GM18951 (cell line): Measurements from ENCODE around the gene LPIN3.

Experiments
- POLR2A ChIP-seq: IDR thresholded peaks from 4 replicates; pipeline ENCODE4 v1.6.1; 2011; ENCODE audit warnings: mild to moderate bottlenecking; ENCODE audit not compliant: insufficient read length, insufficient read depth; ENCODE audit errors: extremely low read depth
- in situ Hi-C: fragments of 300-500 bp; cut with MboI; formaldehyde crosslinking; loops from one replicate; pipeline ENCODE4 v1.12.0; 2022; ENCODE audit warnings: low sequenced_read_pairs, mixed read lengths, inconsistent platforms; ENCODE audit not compliant: unreplicated experiment

The LPIN3 gene

DNA sequence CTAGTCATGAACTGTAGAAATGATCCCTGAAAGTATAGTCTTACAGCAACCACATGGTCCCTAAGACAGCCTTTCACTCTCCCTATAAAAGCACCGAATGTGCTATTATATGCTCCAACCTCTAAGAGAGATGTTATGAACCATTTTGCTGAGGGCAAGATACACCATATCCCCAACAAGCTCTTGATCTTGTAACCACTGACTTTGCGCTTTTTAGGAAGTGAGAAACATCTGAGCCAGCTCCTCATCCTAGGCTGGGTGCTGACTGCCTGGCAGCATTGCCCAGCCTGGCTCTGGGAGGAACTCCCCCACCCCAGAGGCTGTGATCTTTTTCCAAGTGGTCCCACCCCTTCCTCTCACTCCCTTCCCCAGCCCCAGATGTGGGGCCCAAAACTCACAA, 29.1 kb downstream of the LPIN3 start:
- in situ Hi-C loops = no loop called here
- no peak for TF ChIP-seq POLR2A

DNA sequence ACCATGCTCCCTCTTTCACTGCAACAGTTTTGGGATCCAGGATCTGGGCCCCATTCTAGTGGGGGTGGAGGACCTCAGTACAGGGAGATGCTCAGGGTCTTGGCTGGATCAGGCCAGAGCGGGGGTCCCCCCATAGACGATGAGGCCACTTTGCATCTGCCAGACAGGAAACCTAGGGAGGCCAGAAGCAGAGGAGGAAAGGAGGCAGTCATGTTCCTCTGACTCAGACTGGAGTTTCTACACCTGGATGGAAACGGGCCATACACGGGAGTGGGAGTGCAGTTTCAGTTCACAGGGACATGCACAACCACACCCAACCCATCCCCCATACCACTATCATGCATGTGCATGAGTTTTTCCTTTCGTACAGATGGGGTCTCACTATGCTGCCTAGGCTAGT, 29.6 kb downstream of the LPIN3 start:
- in situ Hi-C loops = no loop called here
- no peak for TF ChIP-seq POLR2A

DNA sequence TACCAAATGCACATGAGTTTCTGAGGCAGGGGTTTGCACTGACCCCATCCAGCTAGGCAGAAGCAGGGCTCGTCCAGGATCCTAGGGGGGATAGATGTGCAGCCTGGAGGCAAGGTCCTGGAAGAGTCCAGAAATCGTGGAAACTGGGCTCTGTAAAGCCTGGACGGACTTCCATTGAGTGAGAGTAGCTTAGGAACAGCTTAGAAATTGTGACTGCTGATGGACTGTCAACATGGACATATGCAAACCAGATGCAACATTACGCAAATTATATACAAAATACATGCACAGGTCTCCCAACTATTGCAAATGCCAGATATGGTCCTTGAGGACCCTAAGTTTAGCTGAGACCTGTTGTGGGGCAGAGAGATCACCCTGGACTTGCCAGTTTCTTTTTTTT, 30.8 kb downstream of the LPIN3 start:
- TF ChIP-seq POLR2A = no peak
- in situ Hi-C loops = no loop called here

DNA sequence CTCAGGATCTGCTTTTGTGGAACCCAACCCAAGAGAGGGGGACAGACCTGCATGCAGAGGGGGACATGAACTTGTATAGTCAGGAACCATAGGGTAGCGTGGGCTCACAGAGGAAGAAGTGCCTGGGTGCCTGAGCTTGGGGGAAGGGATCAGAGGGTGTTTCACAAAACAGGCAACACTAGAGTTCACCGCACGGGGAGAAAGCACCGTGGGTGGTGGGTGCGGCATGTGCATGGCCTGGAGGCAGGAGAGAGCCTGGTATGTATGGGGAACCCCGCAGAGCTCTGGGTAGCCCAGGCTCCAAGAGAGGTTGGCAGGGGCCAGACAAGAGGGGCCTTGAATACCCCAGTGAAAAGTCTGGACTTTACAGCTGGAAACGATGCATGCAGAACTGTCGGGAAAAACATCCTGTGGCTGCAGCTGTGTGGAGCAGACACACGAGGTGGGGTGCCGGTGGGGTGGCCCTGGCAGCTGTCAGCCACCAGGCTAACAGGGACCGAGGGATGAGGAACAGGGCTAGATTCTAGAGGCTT, 32.7 kb downstream of the LPIN3 start:
- in situ Hi-C loops = no loop called here
- TF ChIP-seq POLR2A = no peak

- in situ Hi-C loops = no loop called here
- TF ChIP-seq POLR2A = no peak
Observed at GRCh38 chr20:41373931-41374920, 33.6 kb downstream of the LPIN3 start.

- in situ Hi-C loops = no loop called here
- TF ChIP-seq POLR2A = no peak
Observed at GRCh38 chr20:41375846-41376245, 35.2 kb downstream of the LPIN3 start.

- no peak for TF ChIP-seq POLR2A
- in situ Hi-C loops = no loop called here
Observed at GRCh38 chr20:41376349-41376748, 35.7 kb downstream of the LPIN3 start.

- in situ Hi-C loops = no loop called here
- no peak for TF ChIP-seq POLR2A
Observed at GRCh38 chr20:41377275-41377674, 36.7 kb downstream of the LPIN3 start.

DNA sequence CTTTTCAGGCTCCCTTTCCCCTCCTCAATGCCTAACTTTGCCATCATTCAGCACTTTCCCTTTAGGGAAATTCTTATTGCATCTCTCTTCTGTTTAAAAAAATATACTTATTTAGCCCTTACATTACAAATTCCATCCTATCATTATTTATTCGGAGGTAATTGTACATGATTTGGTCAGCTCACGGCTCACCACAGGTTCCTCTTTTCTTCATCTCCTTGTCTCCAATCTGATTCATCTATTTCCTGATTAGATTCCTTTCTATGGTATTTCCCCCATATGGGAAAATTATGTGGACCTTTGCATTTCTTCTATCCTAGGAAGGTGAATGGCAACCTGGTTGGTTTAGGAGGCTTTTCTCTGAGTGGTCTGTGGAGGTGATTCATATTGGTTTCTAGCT, 38.9 kb downstream of the LPIN3 start:
- in situ Hi-C loops = no loop called here

DNA sequence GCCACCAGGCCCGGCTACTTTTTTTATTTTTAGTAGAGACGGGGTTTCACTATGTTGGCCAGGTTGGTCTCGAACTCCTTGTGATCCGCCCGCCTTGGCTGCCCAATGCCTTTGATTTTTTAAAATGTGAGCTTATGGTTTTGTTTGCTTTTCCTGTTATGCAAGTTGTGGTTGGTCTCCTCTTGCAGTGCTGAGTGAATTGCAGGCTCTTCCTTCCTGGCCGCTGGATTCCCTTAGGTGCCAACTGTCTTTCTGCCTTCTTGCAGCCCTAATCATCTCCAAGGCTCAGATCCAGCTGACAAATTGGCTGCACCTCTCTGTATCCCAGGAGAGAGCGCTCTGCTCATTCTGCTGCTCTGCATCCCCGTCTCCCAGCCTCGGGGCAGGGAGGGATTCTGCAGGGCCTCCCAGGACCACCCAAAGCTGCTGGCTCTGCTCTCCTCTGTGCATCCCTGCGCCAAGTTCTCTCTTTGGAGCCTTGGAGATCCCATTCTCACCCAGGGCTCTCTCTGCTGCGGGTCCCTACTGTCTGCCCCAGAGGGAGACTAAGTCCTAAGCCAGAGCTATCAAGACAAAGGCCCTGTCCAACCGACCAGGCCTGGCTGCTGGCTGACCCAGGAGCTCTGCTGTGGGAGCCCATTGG, 40.1 kb downstream of the LPIN3 start:
- no peak for TF ChIP-seq POLR2A
- in situ Hi-C loops = no loop called here

More for the DNA sequence above, 38.9 kb downstream of the LPIN3 start:
- no peak for TF ChIP-seq POLR2A

DNA sequence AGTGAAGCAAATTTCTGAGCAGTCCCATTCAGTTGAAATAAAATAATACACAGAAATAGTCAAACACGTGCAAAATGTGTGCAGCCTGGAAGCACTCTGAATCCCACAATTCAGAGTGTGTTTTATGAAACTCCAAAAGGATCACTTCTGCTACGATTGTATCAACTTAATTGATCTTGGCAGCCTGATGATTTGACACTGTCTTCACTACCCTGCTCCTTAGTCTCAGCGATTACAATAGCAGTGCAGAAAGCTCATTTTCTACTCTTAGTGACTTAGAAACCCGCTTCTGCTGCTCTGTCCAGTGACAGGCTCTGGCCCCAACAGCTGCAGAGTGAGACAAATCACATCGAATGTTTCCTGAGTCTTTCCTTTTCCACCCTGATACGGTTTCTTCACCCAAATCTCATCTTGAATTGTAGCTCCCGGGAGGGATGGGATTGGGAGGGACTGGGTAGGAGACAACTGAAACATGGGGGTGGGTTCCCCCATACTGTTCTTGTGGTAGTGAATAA, 42.2 kb downstream of the LPIN3 start:
- no peak for TF ChIP-seq POLR2A
- in situ Hi-C loops = no loop called here

- TF ChIP-seq POLR2A = no peak
- in situ Hi-C loops = no loop called here
Observed at GRCh38 chr20:41386502-41387427, 46.1 kb downstream of the LPIN3 start.

DNA sequence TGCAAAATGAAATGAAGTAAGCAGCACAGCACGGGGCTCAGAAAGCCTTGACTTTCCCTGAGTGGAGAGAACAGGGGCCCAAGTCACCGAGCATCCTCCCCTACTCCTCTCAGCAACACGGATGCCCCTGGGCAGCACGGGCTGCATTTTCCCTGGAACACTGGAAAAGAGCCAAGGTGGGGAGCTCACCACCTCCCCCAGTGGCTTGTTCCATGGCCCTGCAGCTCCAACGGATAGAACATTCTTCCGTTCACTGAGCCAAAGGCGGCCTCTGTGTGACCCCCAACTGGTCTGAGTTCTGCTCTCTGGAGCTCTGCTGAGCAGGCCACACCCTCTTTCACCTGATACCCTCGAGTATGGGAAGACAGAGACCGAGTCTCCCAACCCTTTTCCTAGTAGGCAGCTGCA, 46.8 kb downstream of the LPIN3 start:
- TF ChIP-seq POLR2A = no peak
- in situ Hi-C loops = no loop called here

DNA sequence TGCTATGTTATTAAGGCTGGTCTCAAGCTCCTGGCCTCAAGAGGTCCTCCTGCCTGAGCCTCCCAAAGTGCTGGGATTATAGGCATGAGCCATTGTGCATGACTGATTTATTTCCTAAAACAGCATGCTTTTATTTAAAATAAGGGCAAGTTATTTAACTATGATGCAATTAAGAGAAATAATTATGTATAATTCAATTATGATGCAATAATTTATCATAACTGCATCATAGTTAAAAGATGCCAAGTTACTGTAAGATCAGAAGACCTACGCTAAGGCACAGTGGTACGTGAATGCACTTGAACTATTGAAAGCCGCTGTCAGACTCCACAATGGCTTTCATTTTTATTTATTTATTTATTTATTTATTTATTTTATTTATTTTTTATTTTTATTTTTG, 50.3 kb downstream of the LPIN3 start:
- no peak for TF ChIP-seq POLR2A
- in situ Hi-C loops = no loop called here
